ENCODE data around the gene STRBP. TPM values are rescaled to one million over a fixed set of nuclear protein-coding genes. Genes with fewer than 3 reads are reported as not detected.
"Not testable (repeated sequence)": the region's sequence is repeated elsewhere in the genome, so short reads cannot be mapped to it uniquely, and the experiment has no call there.

The STRBP gene
- total RNA-seq, 1 experiment from 2014 or later: 40.5 TPM

GRCh38 chr9:123271133-123271532 lies 2.7 kb upstream of the STRBP start:
- not testable (repeated sequence) for H3K4me1 ChIP-seq; H3K27me3 ChIP-seq; H3K4me3 ChIP-seq; DNase-seq; H3K27ac ChIP-seq; H3K36me3 ChIP-seq; H3K9me3 ChIP-seq (replicated peaks)

GRCh38 chr9:123269281-123269680 lies 895 bp upstream of the STRBP start:
- H3K27me3 ChIP-seq: no peaks in the 10 kb centered on the region
- no peaks in the 10 kb centered on the region for H3K9me3 ChIP-seq (replicated peaks)
- peak overlapping the region; percentile 94 for H3K4me3 ChIP-seq
- H3K4me1 ChIP-seq: no peaks in the 10 kb centered on the region
- H3K27ac ChIP-seq: no peak overlapping the region
- H3K36me3 ChIP-seq: no peaks in the 10 kb centered on the region
- DNase-seq: no peak

GRCh38 chr9:123268199-123268464 lies 254 bp downstream of the STRBP start:
- Histone ChIP-seq H3K4me1 (no peaks in the 10 kb centered on the region), H3K27ac (no peak overlapping the region), H3K36me3 (no peaks in the 10 kb centered on the region), H3K4me3 (peak overlapping the region; percentile 94), H3K27me3 (no peaks in the 10 kb centered on the region), H3K9me3 (replicated peaks) (no peaks in the 10 kb centered on the region)
- no peak for DNase-seq

- Histone ChIP-seq H3K27me3 (no peaks in the 10 kb centered on the region), H3K4me3 (peak overlapping the region; percentile 94), H3K9me3 (replicated peaks) (no peaks in the 10 kb centered on the region), H3K36me3 (no peaks in the 10 kb centered on the region), H3K4me1 (no peaks in the 10 kb centered on the region), H3K27ac (no peak overlapping the region)
- no peak for DNase-seq
Measured at GRCh38 chr9:123267481-123268198, 746 bp downstream of the STRBP start.

- H3K27ac ChIP-seq: no peak overlapping the region
- no peak overlapping the region for H3K4me3 ChIP-seq
- no peaks in the 10 kb centered on the region for H3K9me3 ChIP-seq (replicated peaks)
- no peak for DNase-seq
- no peaks in the 10 kb centered on the region for H3K4me1 ChIP-seq
- H3K36me3 ChIP-seq: no peaks in the 10 kb centered on the region
- H3K27me3 ChIP-seq: no peaks in the 10 kb centered on the region
Measured at GRCh38 chr9:123266655-123267399, 1.6 kb downstream of the STRBP start.

GRCh38 chr9:123265833-123266232 lies 2.6 kb downstream of the STRBP start:
- no peaks in the 10 kb centered on the region for H3K4me1 ChIP-seq
- DNase-seq: no peak
- no peaks in the 10 kb centered on the region for H3K9me3 ChIP-seq (replicated peaks)
- H3K36me3 ChIP-seq: no peaks in the 10 kb centered on the region
- H3K27ac ChIP-seq: no peak overlapping the region
- H3K27me3 ChIP-seq: no peaks in the 10 kb centered on the region
- no peak overlapping the region for H3K4me3 ChIP-seq

GRCh38 chr9:123263227-123263626 lies 5.2 kb downstream of the STRBP start:
- no peaks in the 10 kb centered on the region for H3K27me3 ChIP-seq
- no peak for DNase-seq
- H3K9me3 ChIP-seq (replicated peaks): no peaks in the 10 kb centered on the region
- H3K27ac ChIP-seq: no peak overlapping the region
- H3K36me3 ChIP-seq: no peaks in the 10 kb centered on the region
- H3K4me3 ChIP-seq: no peak overlapping the region
- H3K4me1 ChIP-seq: no peaks in the 10 kb centered on the region

- no peak for DNase-seq
- Histone ChIP-seq H3K27ac (no peak overlapping the region), H3K27me3 (no peaks in the 10 kb centered on the region), H3K36me3 (no peaks in the 10 kb centered on the region), H3K9me3 (replicated peaks) (no peaks in the 10 kb centered on the region), H3K4me3 (no peak overlapping the region), H3K4me1 (no peaks in the 10 kb centered on the region)
Measured at GRCh38 chr9:123262338-123262737, 6.0 kb downstream of the STRBP start.

- Histone ChIP-seq H3K9me3 (replicated peaks) (no peaks in the 10 kb centered on the region), H3K4me3 (no peak overlapping the region), H3K4me1 (no peaks in the 10 kb centered on the region), H3K27ac (no peak overlapping the region), H3K36me3 (no peaks in the 10 kb centered on the region), H3K27me3 (no peaks in the 10 kb centered on the region)
- DNase-seq: no peak
Measured at GRCh38 chr9:123261006-123261677, 7.2 kb downstream of the STRBP start.

- Histone ChIP-seq H3K27me3 (no peaks in the 10 kb centered on the region), H3K36me3 (no peaks in the 10 kb centered on the region), H3K9me3 (replicated peaks) (no peaks in the 10 kb centered on the region), H3K27ac (no peak overlapping the region), H3K4me3 (no peak overlapping the region), H3K4me1 (no peaks in the 10 kb centered on the region)
- DNase-seq: no peak
Measured at GRCh38 chr9:123260340-123260739, 8.0 kb downstream of the STRBP start.

- no peaks in the 10 kb centered on the region for H3K36me3 ChIP-seq
- H3K27ac ChIP-seq: no peak overlapping the region
- no peak for DNase-seq
- H3K9me3 ChIP-seq (replicated peaks): no peaks in the 10 kb centered on the region
- H3K4me1 ChIP-seq: no peaks in the 10 kb centered on the region
- H3K27me3 ChIP-seq: no peaks in the 10 kb centered on the region
- H3K4me3 ChIP-seq: no peak overlapping the region
Measured at GRCh38 chr9:123257276-123257675, 11.1 kb downstream of the STRBP start.

GRCh38 chr9:123255718-123256117 lies 12.7 kb downstream of the STRBP start:
- H3K4me1 ChIP-seq: no peaks in the 10 kb centered on the region
- no peak overlapping the region for H3K27ac ChIP-seq
- no peaks in the 10 kb centered on the region for H3K9me3 ChIP-seq (replicated peaks)
- H3K27me3 ChIP-seq: no peaks in the 10 kb centered on the region
- no peak overlapping the region for H3K4me3 ChIP-seq
- DNase-seq: no peak
- no peaks in the 10 kb centered on the region for H3K36me3 ChIP-seq

GRCh38 chr9:123253204-123253603 lies 15.2 kb downstream of the STRBP start:
- H3K4me3 ChIP-seq: no peak overlapping the region
- no peaks in the 10 kb centered on the region for H3K4me1 ChIP-seq
- DNase-seq: no peak
- H3K9me3 ChIP-seq (replicated peaks): no peaks in the 10 kb centered on the region
- H3K27ac ChIP-seq: no peak overlapping the region
- no peaks in the 10 kb centered on the region for H3K27me3 ChIP-seq
- H3K36me3 ChIP-seq: no peaks in the 10 kb centered on the region

GRCh38 chr9:123251741-123252140 lies 16.6 kb downstream of the STRBP start:
- Histone ChIP-seq H3K27ac (no peak overlapping the region), H3K9me3 (replicated peaks) (no peaks in the 10 kb centered on the region), H3K4me1 (peaks cover under 1% of the 10 kb centered on the region), H3K4me3 (no peak overlapping the region), H3K36me3 (no peaks in the 10 kb centered on the region), H3K27me3 (no peaks in the 10 kb centered on the region)
- no peak for DNase-seq

GRCh38 chr9:123251324-123251723 lies 17.1 kb downstream of the STRBP start:
- Histone ChIP-seq H3K36me3 (no peaks in the 10 kb centered on the region), H3K27ac (no peak overlapping the region), H3K27me3 (no peaks in the 10 kb centered on the region), H3K4me1 (peaks cover 5% of the 10 kb centered on the region), H3K9me3 (replicated peaks) (no peaks in the 10 kb centered on the region), H3K4me3 (no peak overlapping the region)
- no peak for DNase-seq

Measured in SJCRH30 (cell line).